SH-SY5Y (cell line): ENCODE measurements around the gene NAA16.

Experiments
- GATA2 ChIP-seq: IDR thresholded peaks from 2 replicates; pipeline ENCODE4 v1.6.1; 2011; ENCODE audit warnings: mild to moderate bottlenecking, low read depth, low read length
- GATA3 ChIP-seq: IDR thresholded peaks from 2 replicates; pipeline ENCODE4 v1.6.1; 2011; ENCODE audit warnings: low read depth, mild to moderate bottlenecking, low read length, moderate library complexity

GRCh38 chr13:41354416-41354815, 43.3 kb downstream of the NAA16 start:
- TF ChIP-seq GATA2 (no peak), GATA3 (no peak)
